C4-2B (cell line): Measurements from ENCODE around the gene GJA5.

Experiments used
- H3K27ac ChIP-seq: fragments of 450-650 bp; 2 replicates; pipeline ENCODE4 v1.5.1; 2017
- ZFX ChIP-seq: fragments of 450-650 bp; IDR thresholded peaks from 2 replicates; pipeline ENCODE4 v1.6.1; 2017
- TF ChIP-seq, protein P1 (sequence below): fragments of 450-650 bp; conservative IDR thresholded peaks from 2 replicates; pipeline ENCODE4 v1.5.1; 2017; ENCODE audit warnings: mild to moderate bottlenecking

The GJA5 gene

DNA sequence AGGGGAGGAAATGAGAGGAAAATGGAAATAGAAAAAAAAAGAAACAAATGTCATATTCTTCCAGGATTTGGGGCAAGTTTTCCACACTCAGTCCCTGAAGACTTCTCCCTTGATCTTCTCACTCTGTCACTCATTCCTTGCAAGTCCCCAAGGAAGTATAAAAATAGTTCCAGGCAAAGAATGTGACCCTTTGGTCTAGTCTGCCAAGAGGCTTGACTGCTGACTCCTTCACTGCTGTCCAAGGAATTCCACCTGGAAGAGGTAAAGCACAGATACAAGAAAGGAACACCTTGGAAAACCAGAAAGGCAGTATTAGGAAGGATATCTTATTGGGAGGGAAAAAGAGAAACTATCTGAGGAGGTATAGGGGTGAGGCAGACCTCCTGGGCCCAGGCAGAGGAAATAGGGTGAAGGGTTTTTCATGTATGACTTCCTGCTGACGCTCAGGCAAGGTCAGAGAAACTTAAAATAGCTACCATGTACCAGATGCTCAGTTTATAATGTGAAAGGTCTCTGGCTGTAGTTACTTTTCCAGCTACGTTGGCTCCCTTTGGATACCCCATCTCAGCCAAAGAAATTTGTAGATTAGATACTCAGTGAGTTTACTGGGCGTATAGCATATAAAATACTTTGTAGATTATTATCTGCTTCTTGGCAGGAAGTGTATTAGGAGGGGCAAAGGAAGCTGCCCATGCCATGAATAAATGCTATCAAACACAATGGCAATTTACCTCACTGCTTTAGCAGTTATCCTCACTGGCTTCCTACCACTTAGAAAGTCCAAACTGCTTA lies 2.0 kb upstream of the GJA5 start:
- no peak for TF ChIP-seq ZFX
- H3K27ac ChIP-seq: no peak overlapping the region; the same call in 1 of the 2 replicates

DNA sequence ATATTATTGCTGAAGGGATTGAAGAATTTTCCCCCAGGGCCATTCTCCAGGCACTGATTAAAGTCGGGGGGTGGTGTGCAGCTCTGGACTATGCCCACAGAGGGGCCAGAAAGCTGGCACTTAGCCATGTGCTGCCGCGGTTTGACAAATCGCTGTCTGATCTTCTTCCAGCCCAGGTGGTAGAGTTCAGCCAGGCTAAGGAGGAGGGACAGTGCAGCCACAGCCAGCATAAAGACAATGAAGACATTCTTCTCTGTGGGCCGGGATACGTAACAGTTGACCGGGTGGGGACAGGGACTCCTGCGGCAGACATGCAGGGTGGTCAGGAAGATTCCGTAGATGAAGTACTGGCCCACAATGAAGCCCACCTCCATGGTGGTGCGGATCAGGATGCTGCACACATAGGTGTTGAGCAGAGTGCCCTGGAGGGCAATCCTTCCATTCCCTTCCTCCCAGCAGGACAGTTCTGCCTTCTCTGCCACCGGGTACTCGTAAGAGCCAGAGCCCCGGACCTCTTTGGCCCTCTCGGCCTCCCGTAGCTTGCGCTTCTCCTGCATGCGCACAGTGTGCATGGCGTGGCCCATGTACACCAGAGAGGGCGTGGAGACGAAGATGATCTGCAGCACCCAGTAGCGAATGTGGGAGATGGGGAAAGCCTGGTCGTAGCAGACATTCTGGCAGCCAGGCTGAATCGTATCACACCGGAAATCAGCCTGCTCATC lies 1.9 kb downstream of the GJA5 start:
- TF ChIP-seq, protein P1, sequence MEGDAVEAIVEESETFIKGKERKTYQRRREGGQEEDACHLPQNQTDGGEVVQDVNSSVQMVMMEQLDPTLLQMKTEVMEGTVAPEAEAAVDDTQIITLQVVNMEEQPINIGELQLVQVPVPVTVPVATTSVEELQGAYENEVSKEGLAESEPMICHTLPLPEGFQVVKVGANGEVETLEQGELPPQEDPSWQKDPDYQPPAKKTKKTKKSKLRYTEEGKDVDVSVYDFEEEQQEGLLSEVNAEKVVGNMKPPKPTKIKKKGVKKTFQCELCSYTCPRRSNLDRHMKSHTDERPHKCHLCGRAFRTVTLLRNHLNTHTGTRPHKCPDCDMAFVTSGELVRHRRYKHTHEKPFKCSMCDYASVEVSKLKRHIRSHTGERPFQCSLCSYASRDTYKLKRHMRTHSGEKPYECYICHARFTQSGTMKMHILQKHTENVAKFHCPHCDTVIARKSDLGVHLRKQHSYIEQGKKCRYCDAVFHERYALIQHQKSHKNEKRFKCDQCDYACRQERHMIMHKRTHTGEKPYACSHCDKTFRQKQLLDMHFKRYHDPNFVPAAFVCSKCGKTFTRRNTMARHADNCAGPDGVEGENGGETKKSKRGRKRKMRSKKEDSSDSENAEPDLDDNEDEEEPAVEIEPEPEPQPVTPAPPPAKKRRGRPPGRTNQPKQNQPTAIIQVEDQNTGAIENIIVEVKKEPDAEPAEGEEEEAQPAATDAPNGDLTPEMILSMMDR: no peak
- no peak overlapping the region for H3K27ac ChIP-seq

DNA sequence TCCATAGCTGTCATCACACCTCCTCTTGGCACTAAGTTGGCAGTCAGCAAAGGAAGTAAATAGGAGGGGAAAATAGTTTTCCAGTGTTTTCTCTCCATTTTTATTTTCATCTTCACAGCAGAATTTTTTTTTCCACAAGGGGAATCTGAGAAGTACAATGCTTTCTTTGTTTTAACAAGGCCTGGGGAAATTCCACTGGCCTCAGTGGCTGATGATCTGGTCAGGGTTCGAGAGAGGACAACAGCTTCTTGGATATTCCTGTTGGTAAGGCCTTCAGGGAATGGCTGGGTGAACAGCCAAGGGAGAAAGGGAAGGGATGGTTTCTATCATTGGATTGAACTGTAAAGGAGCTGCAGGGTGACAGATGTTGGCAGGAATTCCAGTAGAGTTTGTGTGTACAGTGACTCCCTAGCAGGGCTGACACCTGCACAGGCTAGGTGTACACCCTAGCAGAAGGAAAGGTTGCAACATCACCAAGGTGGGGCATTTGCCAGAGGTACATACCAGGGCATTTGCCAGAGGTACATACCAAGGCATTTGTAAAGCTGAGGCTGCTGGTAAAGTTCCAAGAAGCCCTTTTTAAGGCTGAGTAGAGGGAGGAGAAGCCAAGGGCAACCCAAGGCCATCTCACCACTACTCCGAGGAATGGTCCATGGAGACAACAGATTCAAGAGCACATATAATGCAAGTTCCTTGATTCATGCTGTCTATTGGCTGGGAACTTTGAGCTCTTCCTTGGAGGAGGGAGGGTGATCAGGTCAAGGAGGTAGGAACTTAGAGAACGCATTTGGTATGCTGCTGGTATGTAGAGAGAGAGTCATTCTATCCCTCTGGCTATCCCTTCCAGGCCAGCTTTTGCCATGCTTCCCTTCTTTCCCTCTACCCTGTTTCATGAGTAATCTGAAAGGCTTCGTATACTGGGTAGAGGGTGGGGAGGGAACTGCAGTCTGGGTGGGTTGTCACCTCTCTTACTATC lies 3.1 kb downstream of the GJA5 start:
- H3K27ac ChIP-seq: no peak overlapping the region
- TF ChIP-seq, protein P1: no peak
- TF ChIP-seq ZFX: no peak

DNA sequence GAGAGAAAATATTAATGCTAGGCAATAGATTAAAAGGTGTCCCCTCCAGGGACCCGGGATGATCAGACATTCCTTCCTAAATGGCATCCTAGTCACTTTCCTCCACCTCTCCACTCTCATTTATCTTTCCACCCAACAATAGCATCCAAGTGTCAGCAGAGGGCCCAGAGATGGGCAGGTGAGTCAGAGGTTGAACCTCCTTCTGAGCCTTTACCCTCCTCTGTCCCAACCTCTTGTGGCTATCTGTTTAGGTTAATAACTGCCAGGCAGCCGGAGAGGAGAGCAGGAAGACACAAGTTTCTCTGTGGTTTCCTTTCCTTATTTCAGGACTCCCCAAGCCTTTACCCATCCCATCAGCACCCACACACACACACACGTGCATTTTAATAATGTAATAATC lies 4.1 kb downstream of the GJA5 start:
- no peak overlapping the region for H3K27ac ChIP-seq
- TF ChIP-seq, protein P1: no peak
- TF ChIP-seq ZFX: no peak

DNA sequence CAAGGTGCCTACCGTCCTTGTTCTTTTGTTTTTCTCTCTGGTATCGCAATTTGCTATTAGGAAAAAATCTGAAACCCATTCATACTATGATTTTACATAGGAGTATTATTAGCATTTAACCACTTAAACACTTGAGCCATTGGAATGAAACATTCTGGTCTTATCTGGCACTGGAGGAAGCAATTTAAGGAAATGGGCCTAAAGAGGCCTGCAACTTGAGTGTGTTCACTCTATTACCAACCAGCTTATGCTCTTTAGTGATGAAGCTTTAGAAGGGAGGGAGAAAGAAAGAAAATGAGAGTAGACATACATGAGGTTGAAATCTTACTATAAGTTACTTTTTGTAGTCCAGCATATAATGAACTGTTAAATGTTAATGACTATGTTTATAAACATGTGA lies 5.7 kb downstream of the GJA5 start:
- TF ChIP-seq ZFX: no peak
- TF ChIP-seq, protein P1: no peak

DNA sequence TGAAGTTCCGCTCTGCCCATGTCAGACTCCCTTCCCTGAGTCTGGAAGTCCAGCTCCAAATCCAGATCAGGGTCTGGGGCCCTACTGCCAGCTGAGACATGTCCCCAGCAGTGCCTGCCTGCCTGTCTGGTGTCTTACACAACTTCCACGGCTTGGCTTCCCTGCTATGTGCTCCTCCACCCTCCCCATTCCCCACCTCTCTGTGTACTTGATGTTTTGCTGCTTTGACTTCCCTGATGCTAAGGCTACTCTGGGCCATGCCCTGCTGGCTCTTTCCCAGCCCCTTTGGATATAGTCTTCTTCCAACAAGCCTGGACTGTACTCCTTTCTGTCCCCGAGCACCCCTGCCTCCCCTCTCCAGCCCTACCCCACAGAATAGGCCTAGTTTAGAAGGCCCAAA lies 7.3 kb downstream of the GJA5 start:
- no peak overlapping the region for H3K27ac ChIP-seq
- TF ChIP-seq, protein P1: no peak
- no peak for TF ChIP-seq ZFX

More for the DNA sequence above, 5.7 kb downstream of the GJA5 start:
- no peak overlapping the region for H3K27ac ChIP-seq

DNA sequence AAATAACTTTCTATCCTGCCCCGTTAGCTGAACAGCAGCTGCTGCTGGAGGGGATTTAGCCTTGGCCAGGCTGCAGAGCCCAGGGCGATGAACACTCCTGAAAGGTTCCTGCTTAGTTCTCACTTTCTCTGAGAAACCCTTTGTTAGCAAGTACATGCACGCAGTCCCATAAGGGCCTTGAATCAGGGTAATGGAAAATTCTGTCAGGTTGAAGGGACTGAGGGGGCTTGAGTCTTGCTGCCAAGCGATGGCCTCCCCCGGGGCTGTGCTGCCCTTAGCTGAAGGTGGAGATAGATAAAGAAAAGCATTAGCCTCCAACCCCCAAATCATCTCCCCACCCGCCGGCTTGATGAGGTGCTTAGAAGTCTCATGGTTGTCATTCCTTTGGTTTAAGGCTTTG lies 7.9 kb downstream of the GJA5 start:
- TF ChIP-seq, protein P1: no peak
- no peak for TF ChIP-seq ZFX
- H3K27ac ChIP-seq: no peak overlapping the region
